CD4-positive, alpha-beta T cell treated with Interferon alpha-2 for 1 hour (primary cell): ENCODE measurements around the gene KRT82.
"Not testable (repeated sequence)": the region's sequence is repeated elsewhere in the genome, so short reads cannot be mapped to it uniquely, and the experiment has no call there.

Experiments
- DNase-seq, 2 donors: peaks; one replicate each; pipeline ENCODE4 v3.0.0-alpha.2; 2020 to 2022

KRT82 gene

DNA sequence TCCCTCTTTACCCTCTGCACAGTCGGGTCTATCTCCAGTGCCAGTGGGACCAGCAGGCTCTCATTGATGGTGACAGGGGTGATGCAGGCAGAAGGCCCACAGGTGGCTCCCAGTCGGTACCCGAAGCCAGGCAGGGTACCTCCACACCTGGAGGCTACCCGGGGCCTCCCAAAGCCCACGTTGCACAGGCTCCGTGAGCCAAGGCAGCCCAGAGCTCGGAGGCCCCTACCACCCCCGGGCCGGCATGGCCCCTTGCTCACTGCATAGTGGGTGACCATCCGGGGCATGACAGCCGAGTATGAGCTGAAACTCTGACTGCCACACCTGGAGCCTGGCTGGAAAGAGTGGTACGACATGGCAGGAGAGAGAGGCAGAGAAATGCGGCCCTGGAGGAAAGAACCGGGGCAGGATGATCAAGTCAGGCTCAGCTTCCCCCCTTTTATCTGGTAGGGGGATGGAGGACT lies at the start of gene KRT82:
KRT82 (minus strand) TSS at position 414 of the 464 bp plus-strand sequence; CDS start at position 356, 58 bp downstream.
- DNase-seq = no peak

DNA sequence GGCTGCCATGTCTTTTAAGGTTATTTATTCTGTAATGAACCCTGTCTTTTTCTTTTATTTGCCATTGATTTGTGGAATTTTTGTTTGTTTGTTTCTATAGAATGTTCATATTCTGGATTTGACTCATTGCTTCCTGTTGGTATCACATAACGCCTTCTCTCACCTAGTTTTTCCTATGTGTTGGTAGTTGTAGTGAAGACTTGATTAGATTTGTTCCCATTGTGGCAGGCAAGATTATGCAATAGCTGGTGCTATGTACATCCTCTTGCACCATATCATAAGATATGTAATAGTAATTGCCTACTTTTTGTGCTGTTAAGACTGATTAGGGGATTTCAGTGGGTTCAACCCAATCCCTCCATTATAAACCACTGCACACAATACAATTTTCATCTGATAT lies 49.7 kb upstream of the KRT82 start:
- no peak for DNase-seq

DNA sequence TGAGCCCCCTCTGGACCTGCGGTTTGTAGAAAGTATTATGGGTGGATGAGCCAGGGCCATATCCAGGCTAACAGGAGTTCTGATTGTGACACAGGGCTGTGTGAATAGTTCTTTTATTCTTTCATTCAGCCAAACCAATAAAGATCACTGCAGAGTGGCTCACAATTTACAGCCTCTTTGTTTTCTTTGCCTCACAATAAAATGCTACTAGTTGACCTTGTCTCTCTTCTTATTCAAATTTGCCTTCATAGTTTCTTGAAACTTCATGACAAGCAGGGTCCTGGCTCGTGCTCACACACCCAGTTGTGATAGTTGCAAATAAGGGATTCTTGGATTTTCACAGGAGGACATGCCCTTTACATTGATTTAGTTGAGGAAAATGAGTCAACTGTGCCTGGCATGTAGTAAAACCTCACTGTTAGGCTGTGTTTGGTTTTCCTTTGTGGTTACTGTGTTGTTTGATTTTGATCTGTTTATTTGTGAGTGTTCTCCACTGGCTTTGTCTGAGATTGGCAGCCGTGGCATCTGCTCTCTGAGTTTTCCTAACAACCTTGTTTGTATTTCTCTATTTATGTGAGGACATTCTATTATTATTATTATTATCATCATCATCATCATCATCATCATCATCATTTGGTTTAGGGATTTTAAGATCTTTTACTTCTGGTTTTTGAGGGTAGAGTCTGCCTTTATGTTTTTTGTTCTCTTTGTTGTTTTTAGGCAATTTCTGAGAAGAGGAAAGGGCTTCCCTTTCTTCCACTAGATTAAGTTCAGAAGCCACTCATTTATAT lies 48.5 kb upstream of the KRT82 start:
- no peak for DNase-seq

DNA sequence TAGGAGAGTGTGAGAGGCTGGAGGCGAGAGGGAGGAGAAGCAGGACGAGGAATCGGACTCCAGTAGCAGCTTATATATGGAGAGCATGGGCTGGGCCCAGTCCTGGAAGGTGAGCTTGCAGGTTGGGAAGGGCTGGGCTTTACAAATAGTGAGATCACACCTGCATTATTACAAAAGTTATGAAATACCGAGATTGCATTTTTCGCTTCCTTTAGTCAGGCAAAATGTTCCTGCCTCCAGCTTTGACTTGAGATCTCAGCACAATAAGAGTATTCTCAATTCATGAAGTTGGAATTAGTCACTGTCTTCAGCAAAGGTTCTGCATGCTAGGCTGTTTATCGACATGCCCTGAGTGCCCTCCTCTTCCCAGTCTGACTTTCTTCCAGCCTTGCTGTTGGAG lies 46.0 kb upstream of the KRT82 start, which contains the start of gene KRT6B:
KRT6B (minus strand) TSS at position 46 of the 400 bp plus-strand sequence. CDS start 68 bp downstream, outside the sequence.
- no peak for DNase-seq

DNA sequence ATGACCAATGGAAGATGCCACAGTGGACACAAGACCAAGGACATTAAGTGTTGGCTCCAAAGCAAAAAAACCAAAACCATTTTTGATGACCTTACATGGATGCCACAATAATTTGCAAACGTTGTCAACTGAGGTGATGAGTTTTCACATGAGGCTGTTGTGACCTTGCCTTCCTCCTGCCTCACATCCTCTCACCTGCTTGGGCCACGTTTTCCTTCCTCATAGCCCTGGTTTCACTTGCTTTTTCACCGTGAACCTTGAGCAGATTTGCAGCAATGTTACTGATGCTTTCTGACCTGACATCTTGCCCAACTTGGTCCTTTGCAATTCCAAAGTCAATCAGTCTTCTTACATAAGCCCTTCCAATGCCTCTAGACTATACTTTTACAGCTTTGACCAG lies 42.1 kb upstream of the KRT82 start:
- no peak for DNase-seq

DNA sequence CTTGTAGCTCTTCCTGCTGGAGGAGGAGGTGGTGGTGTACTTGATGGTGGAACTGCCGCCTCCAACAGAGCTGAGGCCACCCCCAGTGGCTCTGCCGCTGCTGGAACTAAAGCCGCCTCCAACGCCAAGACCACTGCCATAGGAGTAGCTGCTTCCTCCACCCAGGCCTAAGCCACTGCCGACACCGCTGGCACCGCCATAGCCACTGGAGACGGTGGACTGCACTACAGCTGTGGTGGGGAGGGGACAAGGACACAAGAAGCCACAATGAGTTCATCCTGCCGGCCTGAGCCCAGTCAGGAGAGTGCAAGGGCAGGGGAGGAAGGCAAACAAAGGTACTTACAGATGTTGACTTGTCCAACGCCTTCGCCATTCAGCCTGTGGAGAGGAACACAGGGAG lies 41.1 kb upstream of the KRT82 start:
- DNase-seq = not testable (repeated sequence)

DNA sequence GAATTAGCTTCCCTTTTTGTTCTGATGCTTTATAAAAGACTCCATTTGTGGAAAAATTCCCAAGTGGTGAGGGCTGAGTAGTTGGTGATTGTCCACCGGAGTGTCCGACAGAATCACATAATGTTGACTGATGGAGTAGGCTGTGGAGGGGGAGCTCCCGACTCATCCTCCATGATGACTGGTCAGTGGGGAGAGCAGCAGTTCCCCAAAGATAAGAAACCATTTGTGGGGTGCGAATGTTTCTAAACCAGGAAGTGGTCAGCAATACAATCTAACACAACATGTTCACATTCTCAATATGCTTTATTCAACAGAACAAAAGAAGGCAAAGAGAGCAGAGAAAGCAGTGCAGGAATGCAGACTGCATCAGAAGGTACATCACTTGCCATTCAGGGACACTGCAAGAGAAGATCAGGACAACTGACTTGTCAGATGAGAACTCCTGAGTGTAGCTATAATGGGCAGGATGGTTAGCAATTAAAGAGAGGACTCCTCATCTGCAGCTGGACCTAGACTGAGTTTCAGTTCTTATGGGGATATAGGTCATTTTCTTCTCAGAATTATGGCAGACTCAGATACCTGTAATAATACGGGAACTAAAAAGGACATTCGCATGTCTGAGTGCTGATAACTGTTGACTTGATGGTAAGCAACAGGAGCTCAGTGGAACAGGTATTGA lies 40.4 kb upstream of the KRT82 start:
- no peak for DNase-seq

DNA sequence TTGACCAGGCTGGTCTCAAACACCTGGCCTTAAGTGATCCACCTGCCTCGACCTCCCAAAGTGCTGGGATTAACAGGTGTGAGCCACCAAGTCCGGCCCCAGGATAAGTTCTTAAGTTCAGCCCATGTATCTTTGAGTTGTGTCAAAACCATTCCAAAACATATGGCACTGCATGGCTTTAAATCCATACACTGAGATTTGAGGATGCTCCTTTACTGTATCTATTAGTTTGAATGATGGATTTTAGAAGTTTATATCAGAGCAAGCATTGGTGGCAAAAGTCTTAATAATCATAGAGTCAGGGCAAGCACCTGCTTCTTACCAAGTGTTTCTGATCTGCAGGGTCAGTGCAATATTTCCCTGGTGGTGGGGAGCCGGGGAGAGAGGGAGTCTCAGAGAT lies 39.7 kb upstream of the KRT82 start:
- DNase-seq = no peak

DNA sequence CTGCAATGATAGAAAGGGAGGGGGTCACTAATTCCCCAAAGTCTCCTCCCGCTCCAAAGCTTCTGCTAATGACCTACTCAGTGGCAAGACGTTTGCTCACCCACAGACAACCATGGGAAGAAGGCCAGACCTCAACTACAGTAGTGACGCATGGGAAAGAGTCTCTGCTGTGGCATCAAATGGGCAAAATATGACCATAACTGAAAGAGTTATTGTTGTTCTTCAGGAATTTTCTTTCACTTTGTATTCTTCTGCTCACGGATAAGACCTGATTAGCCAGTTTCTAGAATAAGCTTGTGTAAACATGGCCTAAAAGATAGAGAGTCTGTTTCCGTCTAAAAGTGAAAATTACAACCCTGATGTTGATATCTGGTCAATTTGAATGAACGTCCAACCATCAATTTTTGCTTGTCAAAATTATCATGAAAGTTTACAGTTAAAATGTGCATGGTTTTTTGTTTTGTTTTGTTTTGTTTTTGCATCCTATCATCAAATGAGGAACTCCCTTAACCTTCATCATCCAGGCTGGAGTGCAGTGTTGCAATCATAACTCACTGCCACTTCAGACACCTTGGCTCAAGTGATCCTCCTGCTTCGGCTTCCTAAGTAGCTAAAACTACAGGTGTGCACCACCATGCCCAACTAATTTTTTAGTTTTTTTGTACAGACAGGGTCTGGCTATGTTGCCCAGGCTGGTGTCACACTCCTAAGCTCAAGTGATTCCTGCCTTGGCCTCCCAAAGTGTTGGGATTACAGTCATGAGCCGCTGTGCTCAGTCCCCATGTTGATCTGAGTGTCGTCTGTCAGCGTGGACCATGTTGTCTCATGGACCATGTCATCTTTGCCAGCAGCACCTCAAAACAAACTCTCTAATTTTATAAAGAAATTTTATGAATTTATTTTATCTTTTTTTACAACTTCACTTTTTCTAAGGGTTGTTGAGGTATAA lies 38.8 kb upstream of the KRT82 start:
- DNase-seq = no peak

DNA sequence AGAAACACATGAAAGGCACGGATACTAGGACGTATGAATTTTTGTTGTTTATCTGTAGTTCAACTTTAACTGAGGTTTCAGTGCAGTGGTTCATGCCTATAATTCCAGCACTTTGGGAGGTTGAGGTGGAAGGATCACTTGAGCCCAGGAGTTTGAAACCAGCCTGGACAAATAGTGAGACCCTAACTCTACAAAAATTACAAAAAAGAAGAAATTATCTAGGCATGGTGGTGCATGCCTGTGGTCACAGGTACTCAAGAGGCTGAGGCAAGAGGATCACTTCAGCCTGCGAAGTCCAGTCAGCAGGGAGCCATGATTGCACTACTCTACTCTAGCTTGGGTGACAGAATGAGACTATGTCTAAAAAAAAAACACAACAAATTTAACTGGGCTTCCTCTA lies 37.8 kb upstream of the KRT82 start:
- no peak for DNase-seq

DNA sequence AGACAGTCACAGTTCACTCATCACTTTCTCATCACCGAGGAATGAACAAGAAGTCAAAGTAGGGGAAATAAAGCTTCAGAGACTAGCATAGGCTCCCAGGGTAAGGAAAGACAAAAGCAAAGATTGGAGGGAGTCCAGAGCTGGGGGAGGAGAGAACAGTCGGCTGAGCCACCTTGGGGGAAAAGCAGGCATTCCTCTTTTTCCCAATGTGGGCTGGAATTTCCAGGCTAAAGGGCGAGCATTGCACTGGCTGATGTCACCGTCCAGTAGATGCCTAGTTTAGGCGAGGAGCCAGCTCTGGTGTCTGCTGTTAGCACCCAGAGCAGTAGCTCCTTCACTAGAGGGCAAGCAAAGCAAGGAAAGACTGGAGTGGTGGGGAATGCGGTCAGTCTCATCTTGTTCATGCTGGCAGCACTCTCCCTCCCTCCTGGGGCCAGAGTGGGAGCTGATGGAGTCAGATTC lies 36.5 kb upstream of the KRT82 start:
- DNase-seq = no peak

DNA sequence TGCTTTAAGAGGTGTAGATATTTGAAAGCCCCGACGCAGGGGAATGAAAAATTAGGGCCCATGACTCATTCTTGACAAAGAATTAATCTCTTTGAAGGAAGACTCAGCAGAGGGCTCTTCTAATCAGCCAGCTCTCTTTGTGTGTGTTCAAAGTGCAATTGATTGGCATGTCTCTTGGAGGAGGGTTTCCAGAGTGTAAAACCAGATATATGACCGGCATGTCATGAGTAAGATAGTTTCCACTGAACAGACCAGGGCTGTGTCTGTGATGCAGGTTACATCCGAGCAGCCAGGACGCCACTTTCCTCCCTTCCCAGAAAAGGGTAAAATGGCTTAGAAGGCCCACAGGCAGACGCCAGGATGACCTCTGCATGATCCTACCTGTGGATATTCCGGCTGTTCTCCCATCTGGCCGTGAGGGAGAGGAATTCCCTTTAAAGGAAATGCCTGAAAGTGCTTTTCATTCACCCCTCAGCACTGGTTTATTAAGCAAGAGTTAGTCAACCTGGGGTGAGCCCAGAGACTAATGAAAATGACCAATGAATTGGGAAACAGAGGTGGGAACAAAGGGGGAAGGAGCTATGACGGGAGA lies 35.3 kb upstream of the KRT82 start:
- no peak for DNase-seq

DNA sequence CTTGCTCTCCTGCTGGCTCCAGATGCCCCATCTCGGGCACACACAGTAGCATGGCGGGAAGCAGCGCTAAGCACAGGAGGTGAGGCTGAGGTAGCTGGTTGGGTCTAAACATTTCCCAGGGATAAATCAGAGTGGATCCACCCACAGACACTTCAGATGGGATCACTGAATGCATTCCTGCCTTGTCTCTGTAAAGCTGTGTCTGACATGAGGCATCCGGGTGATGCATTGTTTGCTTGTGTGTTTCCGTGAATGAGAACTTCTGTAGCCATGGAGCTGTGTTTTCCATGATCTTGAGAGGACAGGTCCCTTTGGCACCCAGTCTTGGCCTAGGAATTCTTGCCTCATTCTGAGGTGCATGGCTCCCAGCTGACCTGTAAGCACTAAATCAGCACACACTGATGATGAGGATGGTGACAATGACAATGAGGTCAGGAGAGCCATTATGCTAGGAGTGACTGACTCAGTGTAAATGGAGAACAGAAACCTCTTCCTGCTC lies 34.7 kb upstream of the KRT82 start:
- DNase-seq = no peak

DNA sequence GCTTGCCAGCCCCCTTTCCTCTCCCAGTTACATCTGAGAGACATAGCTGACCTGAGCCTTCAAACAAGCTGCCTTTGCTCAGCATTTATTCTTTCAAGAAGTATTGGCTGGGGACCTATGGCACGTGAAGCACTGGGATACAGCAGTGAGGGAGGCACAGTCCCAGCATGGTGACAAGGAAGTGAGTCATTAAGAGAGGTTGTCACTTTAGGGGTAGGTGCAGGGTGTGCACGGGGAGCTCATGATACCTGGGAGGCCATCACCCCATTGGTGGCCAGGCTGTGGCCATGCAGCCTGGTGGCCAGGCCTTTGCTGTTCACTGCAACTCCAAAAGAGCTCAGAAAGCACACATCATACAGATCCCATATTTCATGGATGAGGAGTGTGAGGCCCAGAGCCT lies 33.7 kb upstream of the KRT82 start:
- no peak for DNase-seq

DNA sequence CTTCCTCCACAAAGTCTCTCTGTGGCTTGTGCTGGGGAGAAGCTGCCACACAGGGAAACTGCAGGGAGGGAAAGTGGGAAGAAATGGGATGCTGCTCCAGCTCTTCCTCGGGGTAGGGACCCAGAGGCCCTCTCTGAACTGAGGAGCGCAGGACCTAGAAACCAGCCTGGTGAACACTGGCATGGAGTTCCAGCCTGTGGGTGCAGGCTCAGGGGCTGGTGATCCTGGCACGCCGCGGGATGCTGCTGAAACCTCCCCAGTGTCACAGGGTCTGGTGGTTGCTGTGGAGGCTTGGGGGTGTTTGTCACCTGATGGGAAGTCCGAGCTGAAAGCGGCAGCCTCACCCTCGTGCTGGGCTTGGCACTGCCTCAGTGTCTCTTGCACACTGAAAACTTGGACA lies 33.3 kb upstream of the KRT82 start:
- DNase-seq = no peak

DNA sequence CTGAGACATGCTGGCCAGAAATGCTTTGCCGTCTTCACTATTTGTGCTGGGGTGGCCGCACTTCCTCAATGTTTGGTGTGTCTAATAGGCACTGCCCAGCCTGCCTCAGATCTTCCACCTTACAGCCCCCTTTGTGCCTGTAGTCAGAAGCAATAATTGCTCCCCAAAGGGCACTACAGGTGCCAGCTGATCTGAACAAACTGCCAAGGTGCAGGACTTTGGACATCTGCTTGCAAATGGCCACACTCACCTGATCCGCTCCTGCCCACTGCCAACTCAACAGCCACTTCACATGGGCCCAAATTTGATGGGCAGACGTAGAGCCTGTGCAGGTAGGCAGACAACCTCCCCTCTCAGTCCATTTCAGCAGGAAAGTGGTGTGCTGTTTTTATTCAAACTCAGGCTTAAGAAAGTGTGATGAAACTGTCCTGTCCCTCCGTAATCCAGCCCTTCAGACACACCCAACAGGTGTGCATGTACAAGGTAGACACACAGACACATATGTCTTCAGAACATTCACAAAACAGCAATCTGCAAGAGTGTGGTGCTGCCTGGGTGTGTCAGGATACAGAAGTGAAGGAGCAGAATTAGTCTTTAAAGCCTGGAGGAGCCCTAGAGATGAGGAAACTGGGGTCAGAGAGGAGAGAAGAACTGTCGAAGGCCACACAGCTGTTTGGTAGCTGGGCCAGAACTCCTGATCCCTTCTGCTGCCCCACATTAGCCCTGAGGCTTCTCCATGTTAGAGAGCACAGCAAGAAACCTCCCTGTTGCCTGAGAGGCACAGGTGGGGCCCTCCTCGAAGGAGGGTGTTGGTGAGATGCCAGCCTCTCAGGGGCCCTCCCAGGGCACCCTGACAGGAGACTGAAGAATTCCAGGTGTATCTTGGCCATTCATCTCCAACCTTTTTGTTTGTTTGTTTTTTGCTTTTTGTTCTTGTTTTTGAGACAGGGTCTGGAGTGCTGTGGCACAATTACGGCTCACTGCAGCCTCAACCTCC lies 32.5 kb upstream of the KRT82 start:
- no peak for DNase-seq

DNA sequence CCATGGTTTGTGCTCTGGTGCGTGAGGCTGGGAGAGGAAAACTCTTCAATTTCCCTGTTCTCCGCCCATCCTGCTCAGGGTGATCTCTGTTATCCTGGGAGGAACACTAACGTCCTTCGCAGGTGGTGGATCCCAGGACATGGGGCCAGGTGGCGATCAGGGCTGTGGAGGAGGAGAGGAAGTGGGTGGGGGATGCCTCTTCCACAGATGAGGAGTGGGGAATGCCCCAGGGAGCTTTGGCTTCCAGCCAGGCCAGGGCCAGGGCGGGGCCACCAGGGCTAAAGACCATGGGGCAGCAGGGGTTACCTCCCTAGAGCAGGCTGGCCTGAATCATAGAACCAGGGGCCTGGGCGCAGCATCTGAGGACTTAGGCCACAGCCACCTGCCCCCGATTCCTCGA lies 31.4 kb upstream of the KRT82 start:
- DNase-seq = no peak

DNA sequence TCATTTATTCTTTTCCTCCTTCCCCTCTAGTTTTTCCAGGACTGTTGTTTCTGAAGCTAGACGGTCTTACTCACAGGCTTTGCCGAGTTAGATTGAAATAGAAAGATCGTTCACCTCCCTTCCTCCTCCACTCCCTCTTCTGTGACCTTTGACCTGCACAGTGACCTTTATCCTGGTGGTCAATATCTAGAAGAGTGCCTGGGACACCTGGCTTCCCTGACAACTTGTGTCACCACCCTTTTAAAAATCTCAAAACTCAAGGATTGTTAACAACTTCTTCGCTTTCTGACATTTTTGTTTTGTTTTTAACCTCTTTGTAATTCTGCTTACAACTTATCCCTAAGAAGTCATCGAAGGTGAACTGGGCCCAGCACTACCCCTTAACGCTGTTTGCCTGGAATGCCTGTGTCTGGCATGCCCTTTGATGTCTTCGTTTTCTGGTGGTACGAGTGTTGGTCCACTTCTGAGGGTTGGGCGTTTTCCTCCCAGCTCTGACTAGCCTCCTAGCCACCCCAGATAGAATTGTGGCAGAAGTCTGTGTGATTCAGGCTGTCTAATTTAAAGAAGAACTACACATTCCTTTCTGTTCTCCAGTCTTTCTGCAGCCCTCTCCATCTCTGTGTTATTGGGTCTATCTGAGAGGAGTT lies 30.8 kb upstream of the KRT82 start:
- DNase-seq = no peak

DNA sequence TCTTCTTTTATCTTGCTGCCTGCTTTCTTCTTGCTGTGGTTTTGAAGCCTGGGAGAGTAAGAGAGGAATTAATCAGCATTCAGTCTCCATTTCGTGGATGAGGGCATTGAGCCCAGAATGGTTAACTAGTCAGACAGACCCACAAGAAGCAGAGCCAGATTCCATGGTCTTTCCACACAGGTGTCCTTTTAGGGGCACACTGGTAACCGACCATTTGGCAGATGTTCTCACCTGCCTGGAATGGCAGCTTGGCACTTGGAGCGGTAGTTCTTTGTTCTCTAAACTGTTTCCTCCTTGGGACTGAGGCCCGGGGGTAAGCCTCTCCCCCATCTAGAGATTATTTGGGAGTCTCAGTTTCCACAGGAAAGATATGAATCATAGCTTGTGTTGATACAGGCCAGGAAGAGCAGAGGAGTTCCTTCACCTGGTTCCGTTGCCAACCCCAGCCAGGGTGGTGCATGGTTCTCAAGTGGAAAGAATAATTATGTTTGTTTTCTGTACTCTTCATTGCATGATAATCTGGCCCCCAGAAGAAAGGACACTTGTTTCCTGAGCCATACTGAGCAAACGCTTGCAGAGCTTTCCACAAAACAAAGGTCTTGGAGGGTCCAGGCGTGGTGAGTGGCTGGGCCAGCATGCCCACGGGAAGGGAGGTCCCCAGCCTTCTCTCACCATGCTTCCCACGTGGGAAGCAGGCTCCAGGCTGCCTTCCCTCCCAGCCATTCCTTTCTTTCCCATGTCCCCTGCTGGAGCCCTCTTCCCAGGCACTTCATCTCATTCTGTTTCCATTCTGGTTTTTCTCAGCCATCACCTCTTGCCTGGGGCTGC lies 30.1 kb upstream of the KRT82 start:
- no peak for DNase-seq

DNA sequence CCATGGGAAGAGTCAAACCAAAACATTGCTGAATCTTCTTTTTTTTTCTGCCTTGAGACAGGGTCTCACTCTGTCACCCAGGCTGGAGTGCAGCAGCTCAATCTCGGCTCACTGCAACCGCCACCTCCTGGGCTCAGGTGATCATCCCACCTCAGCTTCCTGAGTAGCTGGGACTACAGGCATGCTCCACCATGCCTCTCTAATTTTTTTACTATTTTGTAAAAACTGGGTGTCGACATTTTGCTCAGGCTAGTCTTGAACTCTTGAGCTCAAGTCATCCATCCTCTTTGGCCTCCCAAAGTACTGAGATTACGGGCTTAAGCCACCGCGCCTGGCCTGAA lies 29.5 kb upstream of the KRT82 start:
- no peak for DNase-seq
